ENCODE measurements around the gene CTNNB1.

The CTNNB1 gene

GRCh38 chr3:41198950-41199865 lies at the start of gene CTNNB1:
CTNNB1 (plus strand) TSS chr3:41199505; CDS start chr3:41224069, 24,564 bp downstream.
- peak; percentile 98 for DNase-seq

GRCh38 chr3:41155834-41156233 lies 43.5 kb upstream of the CTNNB1 start:
- DNase-seq, result no peak

GRCh38 chr3:41158947-41159346 lies 40.4 kb upstream of the CTNNB1 start:
- DNase-seq, result no peak

GRCh38 chr3:41159588-41160189 lies 39.6 kb upstream of the CTNNB1 start:
- no peak for DNase-seq

GRCh38 chr3:41162541-41162940 lies 36.8 kb upstream of the CTNNB1 start:
- DNase-seq, result no peak

GRCh38 chr3:41163006-41163405 lies 36.3 kb upstream of the CTNNB1 start:
- DNase-seq, result no peak

GRCh38 chr3:41163421-41163820 lies 35.9 kb upstream of the CTNNB1 start:
- DNase-seq, result no peak

GRCh38 chr3:41164777-41165176 lies 34.5 kb upstream of the CTNNB1 start:
- no peak for DNase-seq

- no peak for DNase-seq
These were observed 31.4 kb upstream of the CTNNB1 start for GRCh38 chr3:41167722-41168497.

GRCh38 chr3:41169023-41169422 lies 30.3 kb upstream of the CTNNB1 start:
- DNase-seq, result no peak

- peak; percentile 46 for DNase-seq
These were observed 25.1 kb upstream of the CTNNB1 start for GRCh38 chr3:41173926-41174885.

GRCh38 chr3:41175365-41175764 lies 23.9 kb upstream of the CTNNB1 start:
- DNase-seq, result no peak

GRCh38 chr3:41176596-41176995 lies 22.7 kb upstream of the CTNNB1 start:
- DNase-seq, result no peak

GRCh38 chr3:41178576-41178975 lies 20.7 kb upstream of the CTNNB1 start:
- DNase-seq, result no peak

- DNase-seq, result no peak
These were observed 18.9 kb upstream of the CTNNB1 start for GRCh38 chr3:41180396-41180795.

- DNase-seq, result no peak
These were observed 16.7 kb upstream of the CTNNB1 start for GRCh38 chr3:41182504-41183059.

GRCh38 chr3:41184394-41184793 lies 14.9 kb upstream of the CTNNB1 start:
- no peak for DNase-seq

GRCh38 chr3:41186297-41186696 lies 13.0 kb upstream of the CTNNB1 start:
- DNase-seq, result no peak

GRCh38 chr3:41188306-41188705 lies 11.0 kb upstream of the CTNNB1 start:
- no peak for DNase-seq

- DNase-seq, result no peak
These were observed 8.6 kb upstream of the CTNNB1 start for GRCh38 chr3:41190509-41191284.

GRCh38 chr3:41192885-41193284 lies 6.4 kb upstream of the CTNNB1 start:
- no peak for DNase-seq
